ENCODE results near the gene CYP4A22. TPM values are rescaled to one million over a fixed set of nuclear protein-coding genes. Genes with fewer than 3 reads are reported as not detected.

CYP4A22 gene
- total and polyA plus RNA-seq, 2 of the 4 experiments (the other 2 are of a cell fraction): not detected

GRCh38 chr1:47189844-47190508 is 52.7 kb downstream of the CYP4A22 start, which contains the start of gene PDZK1IP1 (continued):
- TF ChIP-seq RCOR1 (IDR thresholded peaks at IDR 0.05; ENCODE audit: insufficient replicate concordance, low read length): no peak

GRCh38 chr1:47190509-47190855 is 53.2 kb downstream of the CYP4A22 start:
- Histone ChIP-seq H3K79me1 (ENCODE audit: low read depth in 1 of 2, low read length in 2 of 2) (no peaks in the 10 kb centered on the region), H3K23ac (ENCODE audit: low read depth, low read length) (no peak overlapping the region), H4K91ac (ENCODE audit: insufficient read depth, low read depth, low read length) (no peak overlapping the region; the same call in 1 of the 2 replicates), H2BK15ac (ENCODE audit: low read depth, low read length) (no peak overlapping the region), H3K4me1 (ENCODE audit: control insufficient read depth, insufficient read depth, low read length) (peaks cover 2% of the 10 kb centered on the region; the same call in 1 of the 2 replicates), H4K20me1 (ENCODE audit: insufficient read depth, low read length) (no peaks in the 10 kb centered on the region; the same call in 1 of the 2 replicates), H3K9me1 (ENCODE audit: insufficient read depth, low read length) (no peaks in the 10 kb centered on the region), H3K9me3 (ENCODE audit: control insufficient read depth, insufficient read depth, low read length) (no peaks in the 10 kb centered on the region), H3K18ac (ENCODE audit: low read depth, low read length) (no peak overlapping the region), H2AK5ac (ENCODE audit: low read depth, low read length) (no peak overlapping the region; the same call in 1 of the 2 replicates), H2AFZ (replicated peaks; ENCODE audit: low read length, poor library complexity) (no peak overlapping the region), H2BK20ac (ENCODE audit: low read depth, low read length) (no peak overlapping the region), H3K9ac (ENCODE audit: low read depth, low read length) (no peak overlapping the region), H2BK120ac (ENCODE audit: low read depth, low read length) (no peak overlapping the region), H4K8ac (ENCODE audit: low read depth in 2 of 2, low read length in 2 of 2) (no peak overlapping the region), H3K4me3 (ENCODE audit: insufficient read depth, low read depth, low read length) (no peak overlapping the region), H3K4ac (ENCODE audit: low read depth, low read length) (no peak overlapping the region), H3K56ac (ENCODE audit: extremely low read depth, insufficient read depth, low read length) (no peak overlapping the region), H4K5ac (ENCODE audit: low read depth, low read length) (no peak overlapping the region), H3K27ac (ENCODE audit: insufficient read depth, low read length) (no peak overlapping the region), H3K36me3 (ENCODE audit: control insufficient read depth, insufficient read depth, low read length) (no peaks in the 10 kb centered on the region), H2AK9ac (replicated peaks; ENCODE audit: low read depth, low read length, poor library complexity) (no peak overlapping the region), H3K14ac (replicated peaks; ENCODE audit: low read depth, low read length) (no peak overlapping the region), H2BK5ac (ENCODE audit: low read depth, low read length, poor library complexity, severe bottlenecking) (no peak overlapping the region), H3K27me3 (ENCODE audit: control insufficient read depth, insufficient read depth, low read length) (peaks cover 6% of the 10 kb centered on the region), H3K4me2 (ENCODE audit: low read depth, low read length) (no peak overlapping the region)
- dilution Hi-C loops (cut with HindIII; ENCODE audit: low sequenced_read_pairs, unreplicated experiment): no loop called here
- POLR2A ChIA-PET (ENCODE audit: unreplicated experiment): no interaction called here
- no peak for ATAC-seq (ENCODE audit: low read depth)
- no TSS peak for BruUV-seq (replicated peaks)
- intact Hi-C loops (cut with micrococcal nuclease): loop anchor here (5.0 kb wide), 5 partner anchors 122 to 537 kb away; partner anchors contain the start of genes CMPK1 and STIL
- WGBS, 2 experiments (ENCODE audit: extremely low coverage in 2 of 2, insufficient read length in 1 of 2): 39% methylated on average over 2 of the region's 5 CpGs; no CpG with 5 or more reads in 1 of the 2 experiments
- no peak for DNase-seq
- in situ Hi-C loops (cut with MboI; ENCODE audit: low sequenced_read_pairs): no loop called here
- CTCF ChIA-PET: interaction anchor here (0.6 to 2.6 kb wide), 3 partner anchors 11 to 135 kb away, joined by 3 to 8 read pairs (median 3); no protein-coding TSS in a partner anchor
- TF ChIP-seq FOS (IDR thresholded peaks at IDR 0.05; ENCODE audit: low read depth, low read length) (no peak), SMC3 (IDR thresholded peaks at IDR 0.05; ENCODE audit: low read depth, low read length) (no peak), NFE2L2 (IDR thresholded peaks at IDR 0.05; ENCODE audit: low read depth, low read length) (no peak), USF2 (IDR thresholded peaks at IDR 0.05; ENCODE audit: low read depth, low read length) (no peak), CTCF (conservative IDR thresholded peaks at IDR 0.05; ENCODE audit: low read depth, low read length) (no peak), RAD21 (IDR thresholded peaks at IDR 0.05; ENCODE audit: low read length) (no peak), RFX5 (IDR thresholded peaks at IDR 0.05; ENCODE audit: low read depth, low read length) (no peak), MXI1 (IDR thresholded peaks at IDR 0.05; ENCODE audit: borderline replicate concordance, low read depth, low read length) (no peak), MAFK (IDR thresholded peaks at IDR 0.05; ENCODE audit: low read depth, low read length) (no peak), ELK1 (IDR thresholded peaks at IDR 0.05; ENCODE audit: borderline replicate concordance, low read depth, low read length) (no peak), POLR2A (IDR thresholded peaks at IDR 0.05; ENCODE audit: low read depth, low read length) (no peak), BHLHE40 (IDR thresholded peaks at IDR 0.05; ENCODE audit: low read depth, low read length) (no peak), CEBPB (IDR thresholded peaks at IDR 0.05; ENCODE audit: low read depth, low read length) (no peak)
